ENCODE measurements around the gene KSR2.

The KSR2 gene

DNA sequence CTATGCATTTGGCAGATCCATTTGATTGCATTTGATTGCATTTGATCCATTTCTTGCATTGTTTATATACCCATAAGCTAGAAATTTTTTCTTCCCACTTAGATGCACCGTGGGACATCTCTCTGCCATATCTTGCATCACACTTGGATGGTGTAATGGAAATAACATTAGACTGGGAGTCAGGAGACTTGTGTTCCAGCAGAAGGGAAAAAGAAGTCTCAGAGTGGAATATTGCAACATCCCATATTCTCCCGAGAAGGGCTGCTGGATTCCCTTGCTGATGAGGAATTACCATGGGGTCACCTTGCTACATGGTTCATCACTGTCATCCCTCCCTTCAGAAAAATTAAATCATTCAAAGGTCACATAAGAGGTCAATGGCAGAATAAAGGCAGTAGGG lies 78.1 kb downstream of the KSR2 start (continued):
- no peak for TF ChIP-seq ZNF626 (tag by site-specific recombination; IDR thresholded peaks at IDR 0.05)
- TF ChIP-seq, protein P1, sequence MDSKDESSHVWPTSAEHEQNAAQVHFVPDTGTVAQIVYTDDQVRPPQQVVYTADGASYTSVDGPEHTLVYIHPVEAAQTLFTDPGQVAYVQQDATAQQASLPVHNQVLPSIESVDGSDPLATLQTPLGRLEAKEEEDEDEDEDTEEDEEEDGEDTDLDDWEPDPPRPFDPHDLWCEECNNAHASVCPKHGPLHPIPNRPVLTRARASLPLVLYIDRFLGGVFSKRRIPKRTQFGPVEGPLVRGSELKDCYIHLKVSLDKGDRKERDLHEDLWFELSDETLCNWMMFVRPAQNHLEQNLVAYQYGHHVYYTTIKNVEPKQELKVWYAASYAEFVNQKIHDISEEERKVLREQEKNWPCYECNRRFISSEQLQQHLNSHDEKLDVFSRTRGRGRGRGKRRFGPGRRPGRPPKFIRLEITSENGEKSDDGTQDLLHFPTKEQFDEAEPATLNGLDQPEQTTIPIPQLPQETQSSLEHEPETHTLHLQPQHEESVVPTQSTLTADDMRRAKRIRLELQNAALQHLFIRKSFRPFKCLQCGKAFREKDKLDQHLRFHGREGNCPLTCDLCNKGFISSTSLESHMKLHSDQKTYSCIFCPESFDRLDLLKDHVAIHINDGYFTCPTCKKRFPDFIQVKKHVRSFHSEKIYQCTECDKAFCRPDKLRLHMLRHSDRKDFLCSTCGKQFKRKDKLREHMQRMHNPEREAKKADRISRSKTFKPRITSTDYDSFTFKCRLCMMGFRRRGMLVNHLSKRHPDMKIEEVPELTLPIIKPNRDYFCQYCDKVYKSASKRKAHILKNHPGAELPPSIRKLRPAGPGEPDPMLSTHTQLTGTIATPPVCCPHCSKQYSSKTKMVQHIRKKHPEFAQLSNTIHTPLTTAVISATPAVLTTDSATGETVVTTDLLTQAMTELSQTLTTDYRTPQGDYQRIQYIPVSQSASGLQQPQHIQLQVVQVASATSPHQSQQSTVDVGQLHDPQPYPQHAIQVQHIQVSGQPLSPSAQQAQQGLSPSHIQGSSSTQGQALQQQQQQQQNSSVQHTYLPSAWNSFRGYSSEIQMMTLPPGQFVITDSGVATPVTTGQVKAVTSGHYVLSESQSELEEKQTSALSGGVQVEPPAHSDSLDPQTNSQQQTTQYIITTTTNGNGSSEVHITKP (tag by site-specific recombination; IDR thresholded peaks at IDR 0.05), result no peak

- TF ChIP-seq ZNF664 (tag by site-specific recombination; IDR thresholded peaks at IDR 0.05), result no peak
- TF ChIP-seq ZNF398 (tag by site-specific recombination; IDR thresholded peaks at IDR 0.05), result no peak
- no peak for TF ChIP-seq GFI1B (tag by site-specific recombination; IDR thresholded peaks at IDR 0.05)
- no peak for TF ChIP-seq ZNF24 (tag by site-specific recombination; IDR thresholded peaks at IDR 0.05)
These were observed 78.7 kb downstream of the KSR2 start for GRCh38 chr12:117890137-117890536.

DNA sequence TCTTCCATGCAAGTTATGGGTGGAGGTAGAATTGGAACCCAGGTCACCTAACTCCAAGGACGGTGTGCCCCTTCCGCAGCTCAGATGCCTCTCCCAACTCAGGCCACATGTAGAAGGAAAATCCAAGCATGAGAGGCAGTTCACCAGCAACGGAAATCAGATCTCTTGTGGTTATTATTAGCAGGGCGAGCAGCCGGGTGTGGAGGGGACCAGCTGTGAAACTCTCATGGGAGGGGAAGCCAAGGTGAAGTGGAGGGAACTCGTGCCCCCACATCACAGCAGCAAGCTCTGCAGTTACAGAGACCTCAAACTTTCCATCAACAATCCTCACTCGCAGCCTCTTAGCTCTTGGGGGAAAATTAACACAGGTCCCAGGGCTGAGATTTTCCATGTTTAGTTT lies 79.7 kb downstream of the KSR2 start:
- H3K27ac ChIP-seq (ENCODE audit: extremely low read depth, low read depth, low read length), result no peak overlapping the region
- TF ChIP-seq ZNF324 (tag by site-specific recombination; IDR thresholded peaks at IDR 0.05), result no peak
- no peak for TF ChIP-seq ZNF555 (tag by site-specific recombination; conservative IDR thresholded peaks at IDR 0.05)
- no peak for TF ChIP-seq ZNF366 (tag by site-specific recombination; conservative IDR thresholded peaks at IDR 0.05)
- no peak for TF ChIP-seq ZNF10 (tag by site-specific recombination; IDR thresholded peaks at IDR 0.05)
- TF ChIP-seq, protein P2, sequence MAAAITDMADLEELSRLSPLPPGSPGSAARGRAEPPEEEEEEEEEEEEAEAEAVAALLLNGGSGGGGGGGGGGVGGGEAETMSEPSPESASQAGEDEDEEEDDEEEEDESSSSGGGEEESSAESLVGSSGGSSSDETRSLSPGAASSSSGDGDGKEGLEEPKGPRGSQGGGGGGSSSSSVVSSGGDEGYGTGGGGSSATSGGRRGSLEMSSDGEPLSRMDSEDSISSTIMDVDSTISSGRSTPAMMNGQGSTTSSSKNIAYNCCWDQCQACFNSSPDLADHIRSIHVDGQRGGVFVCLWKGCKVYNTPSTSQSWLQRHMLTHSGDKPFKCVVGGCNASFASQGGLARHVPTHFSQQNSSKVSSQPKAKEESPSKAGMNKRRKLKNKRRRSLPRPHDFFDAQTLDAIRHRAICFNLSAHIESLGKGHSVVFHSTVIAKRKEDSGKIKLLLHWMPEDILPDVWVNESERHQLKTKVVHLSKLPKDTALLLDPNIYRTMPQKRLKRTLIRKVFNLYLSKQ (tag by site-specific recombination; IDR thresholded peaks at IDR 0.05; ENCODE audit: borderline replicate concordance), result no peak
- TF ChIP-seq ZNF701 (tag by site-specific recombination; IDR thresholded peaks at IDR 0.05), result no peak
- no peak for TF ChIP-seq ZNF571 (tag by site-specific recombination; IDR thresholded peaks at IDR 0.05)
- no peak for TF ChIP-seq KLF1 (tag by site-specific recombination; IDR thresholded peaks at IDR 0.05)
- TF ChIP-seq ZNF274 (IDR thresholded peaks at IDR 0.05; ENCODE audit: low read length), result no peak
- TF ChIP-seq ZNF274 (tag by site-specific recombination; IDR thresholded peaks at IDR 0.05; ENCODE audit: borderline replicate concordance), result no peak
- TF ChIP-seq ZFP3 (tag by site-specific recombination; IDR thresholded peaks at IDR 0.05; ENCODE audit: low read depth), result no peak
- TF ChIP-seq, protein P3, sequence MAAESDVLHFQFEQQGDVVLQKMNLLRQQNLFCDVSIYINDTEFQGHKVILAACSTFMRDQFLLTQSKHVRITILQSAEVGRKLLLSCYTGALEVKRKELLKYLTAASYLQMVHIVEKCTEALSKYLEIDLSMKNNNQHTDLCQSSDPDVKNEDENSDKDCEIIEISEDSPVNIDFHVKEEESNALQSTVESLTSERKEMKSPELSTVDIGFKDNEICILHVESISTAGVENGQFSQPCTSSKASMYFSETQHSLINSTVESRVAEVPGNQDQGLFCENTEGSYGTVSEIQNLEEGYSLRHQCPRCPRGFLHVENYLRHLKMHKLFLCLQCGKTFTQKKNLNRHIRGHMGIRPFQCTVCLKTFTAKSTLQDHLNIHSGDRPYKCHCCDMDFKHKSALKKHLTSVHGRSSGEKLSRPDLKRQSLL (tag by site-specific recombination; IDR thresholded peaks at IDR 0.05), result no peak
- TF ChIP-seq ZNF132 (tag by site-specific recombination; IDR thresholded peaks at IDR 0.05; ENCODE audit: borderline replicate concordance), result no peak
- TF ChIP-seq MEIS1 (CRISPR knock-in tag; IDR thresholded peaks at IDR 0.05; ENCODE audit: borderline replicate concordance), result no peak
- TF ChIP-seq ZNF138 (tag by site-specific recombination; IDR thresholded peaks at IDR 0.05; ENCODE audit: borderline replicate concordance), result no peak
- TF ChIP-seq, protein P4, sequence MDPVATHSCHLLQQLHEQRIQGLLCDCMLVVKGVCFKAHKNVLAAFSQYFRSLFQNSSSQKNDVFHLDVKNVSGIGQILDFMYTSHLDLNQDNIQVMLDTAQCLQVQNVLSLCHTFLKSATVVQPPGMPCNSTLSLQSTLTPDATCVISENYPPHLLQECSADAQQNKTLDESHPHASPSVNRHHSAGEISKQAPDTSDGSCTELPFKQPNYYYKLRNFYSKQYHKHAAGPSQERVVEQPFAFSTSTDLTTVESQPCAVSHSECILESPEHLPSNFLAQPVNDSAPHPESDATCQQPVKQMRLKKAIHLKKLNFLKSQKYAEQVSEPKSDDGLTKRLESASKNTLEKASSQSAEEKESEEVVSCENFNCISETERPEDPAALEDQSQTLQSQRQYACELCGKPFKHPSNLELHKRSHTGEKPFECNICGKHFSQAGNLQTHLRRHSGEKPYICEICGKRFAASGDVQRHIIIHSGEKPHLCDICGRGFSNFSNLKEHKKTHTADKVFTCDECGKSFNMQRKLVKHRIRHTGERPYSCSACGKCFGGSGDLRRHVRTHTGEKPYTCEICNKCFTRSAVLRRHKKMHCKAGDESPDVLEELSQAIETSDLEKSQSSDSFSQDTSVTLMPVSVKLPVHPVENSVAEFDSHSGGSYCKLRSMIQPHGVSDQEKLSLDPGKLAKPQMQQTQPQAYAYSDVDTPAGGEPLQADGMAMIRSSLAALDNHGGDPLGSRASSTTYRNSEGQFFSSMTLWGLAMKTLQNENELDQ (tag by site-specific recombination; IDR thresholded peaks at IDR 0.05; ENCODE audit: low read depth), result no peak
- TF ChIP-seq WT1 (tag by site-specific recombination; IDR thresholded peaks at IDR 0.05), result no peak
- no peaks in the 10 kb centered on the region for H3K9me3 ChIP-seq (ENCODE audit: control insufficient read depth, insufficient read depth, low read depth, low read length)
- ChIA-PET CTCF (interaction anchor here (0.7 to 2.3 kb wide), 2 partner anchors 32 to 717 kb away, joined by 3 to 8 read pairs; no protein-coding TSS in a partner anchor), POLR2A (no interaction called here)
- no peak overlapping the region for H3K4me3 ChIP-seq (ENCODE audit: low read depth, low read length)
- H3K36me3 ChIP-seq (ENCODE audit: control insufficient read depth in 2 of 2, insufficient read depth in 1 of 2, low read length in 2 of 2), result no peaks in the 10 kb centered on the region
- no peaks in the 10 kb centered on the region for H3K4me1 ChIP-seq (ENCODE audit: control insufficient read depth, insufficient read depth, low read length)

More at GRCh38 chr12:117890137-117890536, 78.7 kb downstream of the KSR2 start:
- ChIA-PET POLR2A (interaction anchor here (0.8 to 1.0 kb wide), 2 partner anchors 126 to 147 kb away, joined by 3 read pairs; partner anchors contain the start of gene RFC5), CTCF (interaction anchor here (0.6 to 2.3 kb wide), 6 partner anchors 10 to 172 kb away, joined by 3 to 8 read pairs (median 3); no protein-coding TSS in a partner anchor)
- Histone ChIP-seq H3K9me3 (ENCODE audit: control insufficient read depth, insufficient read depth, low read depth, low read length) (no peaks in the 10 kb centered on the region), H3K4me1 (ENCODE audit: control insufficient read depth, insufficient read depth, low read length) (no peaks in the 10 kb centered on the region), H3K4me3 (ENCODE audit: low read depth, low read length) (no peak overlapping the region), H3K27ac (ENCODE audit: extremely low read depth, low read depth, low read length) (no peak overlapping the region), H3K36me3 (ENCODE audit: control insufficient read depth in 2 of 2, insufficient read depth in 1 of 2, low read length in 2 of 2) (no peaks in the 10 kb centered on the region)

Measured in HEK293 (cell line).